ENCODE results near the gene PRRC2B.

- no peak for TF ChIP-seq CTCF (IDR thresholded peaks at IDR 0.05)
- TF ChIP-seq POLR2AphosphoS5 (IDR thresholded peaks at IDR 0.05; ENCODE audit: low read depth, low read length): no peak
- TF ChIP-seq REST (IDR thresholded peaks at IDR 0.05; ENCODE audit: insufficient read depth in 1 of 2, low read depth in 2 of 2, low read length in 1 of 2): no peak
Measured at GRCh38 chr9:131528186-131528585, 134.3 kb downstream of the PRRC2B start.

All from Panc1 (cell line).